DOHH2 (cell line): ENCODE measurements around the gene WRNIP1.

ENCODE experiments used
- H3F3A ChIP-seq: fragments of 200-600 bp; sonication (generic), shearing (Covaris generic); 2 replicates; pipeline ENCODE4 v1.6.0; 2016; ENCODE audit warnings: antibody characterized with exemption, mild to moderate bottlenecking; ENCODE audit not compliant: control insufficient read depth, insufficient read depth
- H3K27ac ChIP-seq: fragments of 200-600 bp; sonication (generic); 2 replicates; pipeline ENCODE4 v1.5.1; 2014; ENCODE audit warnings: low read depth, mild to moderate bottlenecking, low read length, moderate library complexity
- H3K27me3 ChIP-seq: fragments of 200-600 bp; sonication (generic); 2 replicates; pipeline ENCODE4 v1.6.1; 2014; ENCODE audit warnings: mild to moderate bottlenecking, low read length, mixed read lengths; ENCODE audit not compliant: control insufficient read depth
- H3K36me3 ChIP-seq: fragments of 200-600 bp; sonication (generic); 2 replicates; pipeline ENCODE4 v1.6.1; 2014; ENCODE audit warnings: mild to moderate bottlenecking, low read length, moderate library complexity, mixed read lengths; ENCODE audit not compliant: control insufficient read depth
- H3K4me1 ChIP-seq: fragments of 200-600 bp; sonication (generic); 2 replicates; pipeline ENCODE4 v1.6.1; 2014; ENCODE audit warnings: mild to moderate bottlenecking, low read length, mixed read lengths; ENCODE audit not compliant: control insufficient read depth
- H3K4me2 ChIP-seq: fragments of 200-600 bp; sonication (generic); 2 replicates; pipeline ENCODE4 v1.6.0; 2014; ENCODE audit warnings: mild to moderate bottlenecking, low read length, moderate library complexity
- H3K4me3 ChIP-seq: fragments of 200-600 bp; sonication (generic); 2 replicates; pipeline ENCODE4 v1.5.1; 2014; ENCODE audit warnings: mild to moderate bottlenecking, low read length, mixed read lengths
- H3K79me2 ChIP-seq: fragments of 200-600 bp; sonication (generic); 2 replicates; pipeline ENCODE4 v1.6.1; 2014; ENCODE audit warnings: mild to moderate bottlenecking, low read length, mixed read lengths; ENCODE audit not compliant: control insufficient read depth
- H3K9me2 ChIP-seq: fragments of 200-600 bp; sonication (generic); replicated peaks from 2 replicates; pipeline ENCODE4 v1.6.1; 2014; ENCODE audit warnings: mild to moderate bottlenecking, low read length, mixed read lengths; ENCODE audit not compliant: control insufficient read depth
- H3K9me3 ChIP-seq: fragments of 200-600 bp; sonication (generic); 2 replicates; pipeline ENCODE4 v1.6.1; 2014; ENCODE audit warnings: antibody characterized with exemption, low read length, mixed read lengths; ENCODE audit not compliant: control insufficient read depth, insufficient read depth
- H4K20me1 ChIP-seq: fragments of 200-600 bp; sonication (generic); 2 replicates; pipeline ENCODE4 v1.6.0; 2014; ENCODE audit warnings: low read depth, mild to moderate bottlenecking, antibody characterized with exemption, low read length, moderate library complexity; ENCODE audit not compliant: control insufficient read depth, insufficient read depth
- EZH2phosphoT487 ChIP-seq: fragments of 200-600 bp; sonication (generic); IDR thresholded peaks from 2 replicates; pipeline ENCODE4 v1.6.1; 2017; ENCODE audit warnings: borderline replicate concordance, mild to moderate bottlenecking, antibody characterized with exemption, low read length, moderate library complexity, mixed read lengths
- TF ChIP-seq, protein P1 (sequence below): fragments of 200-600 bp; sonication (generic); IDR thresholded peaks from one replicate; pipeline ENCODE4 v1.5.1; 2014; ENCODE audit warnings: antibody characterized with exemption, mild to moderate bottlenecking, low read depth, low read length; ENCODE audit not compliant: poor library complexity, severe bottlenecking

WRNIP1 gene

DNA sequence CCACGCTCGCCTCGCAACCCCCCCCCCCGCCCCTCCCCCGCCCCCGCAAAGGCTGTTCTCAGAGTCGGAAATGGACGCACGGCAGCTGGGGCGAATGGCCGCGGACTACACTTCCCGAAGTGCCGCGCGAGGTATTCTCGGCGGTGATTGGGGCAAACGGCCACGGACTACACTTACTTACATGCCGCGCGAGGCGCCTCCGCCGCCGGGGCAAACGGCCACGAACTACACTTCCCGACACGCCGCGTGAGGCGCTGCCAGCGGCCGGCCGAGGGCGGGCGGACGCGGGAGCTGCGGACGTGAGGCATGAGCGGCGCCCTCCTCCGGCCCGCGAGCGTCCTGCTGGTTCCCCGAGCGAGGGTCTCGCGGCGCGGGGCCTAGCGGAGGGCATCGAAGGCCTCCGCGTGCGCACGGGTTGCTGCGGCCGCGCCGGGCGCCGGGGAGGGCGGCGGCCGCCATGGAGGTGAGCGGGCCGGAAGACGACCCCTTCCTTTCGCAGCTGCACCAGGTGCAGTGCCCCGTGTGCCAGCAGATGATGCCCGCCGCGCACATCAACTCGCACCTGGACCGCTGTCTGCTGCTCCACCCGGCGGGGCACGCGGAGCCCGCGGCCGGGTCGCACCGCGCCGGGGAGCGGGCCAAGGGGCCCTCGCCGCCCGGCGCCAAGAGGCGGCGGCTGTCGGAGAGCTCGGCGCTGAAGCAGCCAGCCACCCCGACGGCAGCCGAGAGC is at the start of gene WRNIP1:
Gene WRNIP1 (plus strand): TSS at position 228 of the 730 bp plus-strand sequence. CDS start 230 bp downstream, at position 458.
- Histone ChIP-seq H3K36me3 (peaks cover 40% of the 10 kb centered on the region), H3F3A (peaks cover 6% of the 10 kb centered on the region; the same call in 1 of the 2 replicates), H3K4me3 (peak within 1 kb of the TSS; percentile 99), H4K20me1 (peaks cover 34% of the 10 kb centered on the region), H3K4me2 (peak within 1 kb of the TSS; percentile 97), H3K27ac (peak within 1 kb of the TSS; percentile 78), H3K79me2 (peaks cover 50% of the 10 kb centered on the region), H3K9me2 (no peaks in the 10 kb centered on the region), H3K9me3 (peaks cover 8% of the 10 kb centered on the region; the same call in 1 of the 2 replicates), H3K27me3 (no peaks in the 10 kb centered on the region), H3K4me1 (peaks cover 34% of the 10 kb centered on the region)
- TF ChIP-seq, protein P1, sequence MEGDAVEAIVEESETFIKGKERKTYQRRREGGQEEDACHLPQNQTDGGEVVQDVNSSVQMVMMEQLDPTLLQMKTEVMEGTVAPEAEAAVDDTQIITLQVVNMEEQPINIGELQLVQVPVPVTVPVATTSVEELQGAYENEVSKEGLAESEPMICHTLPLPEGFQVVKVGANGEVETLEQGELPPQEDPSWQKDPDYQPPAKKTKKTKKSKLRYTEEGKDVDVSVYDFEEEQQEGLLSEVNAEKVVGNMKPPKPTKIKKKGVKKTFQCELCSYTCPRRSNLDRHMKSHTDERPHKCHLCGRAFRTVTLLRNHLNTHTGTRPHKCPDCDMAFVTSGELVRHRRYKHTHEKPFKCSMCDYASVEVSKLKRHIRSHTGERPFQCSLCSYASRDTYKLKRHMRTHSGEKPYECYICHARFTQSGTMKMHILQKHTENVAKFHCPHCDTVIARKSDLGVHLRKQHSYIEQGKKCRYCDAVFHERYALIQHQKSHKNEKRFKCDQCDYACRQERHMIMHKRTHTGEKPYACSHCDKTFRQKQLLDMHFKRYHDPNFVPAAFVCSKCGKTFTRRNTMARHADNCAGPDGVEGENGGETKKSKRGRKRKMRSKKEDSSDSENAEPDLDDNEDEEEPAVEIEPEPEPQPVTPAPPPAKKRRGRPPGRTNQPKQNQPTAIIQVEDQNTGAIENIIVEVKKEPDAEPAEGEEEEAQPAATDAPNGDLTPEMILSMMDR = peak; percentile 67
- TF ChIP-seq EZH2phosphoT487 = no peak; the same call in 1 of the 2 replicates

DNA sequence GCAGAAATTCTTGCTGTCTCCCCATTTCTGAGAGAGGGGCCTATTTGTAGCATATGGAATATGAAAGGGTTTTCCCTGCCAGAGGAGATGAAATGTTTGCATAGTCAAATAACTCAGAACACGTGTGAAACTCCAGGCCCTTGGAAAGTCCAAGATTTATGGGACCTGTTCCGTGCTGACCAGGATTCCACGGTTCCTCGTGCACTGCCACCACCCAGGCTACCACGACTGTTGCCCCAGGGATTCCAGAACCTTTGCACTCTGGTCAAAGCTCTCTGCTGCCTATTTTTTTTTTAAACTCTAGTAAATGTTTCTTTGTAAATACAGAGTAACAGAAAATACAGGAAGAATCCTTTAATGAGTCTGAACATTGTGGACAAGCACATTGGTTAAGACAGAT is 49.5 kb upstream of the WRNIP1 start:
- Histone ChIP-seq H3K4me1 (peaks cover 10% of the 10 kb centered on the region), H3K27ac (no peak overlapping the region), H3K27me3 (no peaks in the 10 kb centered on the region), H3K9me3 (peaks cover 10% of the 10 kb centered on the region), H3K36me3 (no peaks in the 10 kb centered on the region), H3K9me2 (no peaks in the 10 kb centered on the region), H3K4me3 (no peak overlapping the region), H3K4me2 (no peak overlapping the region), H4K20me1 (no peaks in the 10 kb centered on the region), H3F3A (no peaks in the 10 kb centered on the region), H3K79me2 (no peaks in the 10 kb centered on the region)
- TF ChIP-seq, protein P1 = no peak
- TF ChIP-seq EZH2phosphoT487 = no peak

DNA sequence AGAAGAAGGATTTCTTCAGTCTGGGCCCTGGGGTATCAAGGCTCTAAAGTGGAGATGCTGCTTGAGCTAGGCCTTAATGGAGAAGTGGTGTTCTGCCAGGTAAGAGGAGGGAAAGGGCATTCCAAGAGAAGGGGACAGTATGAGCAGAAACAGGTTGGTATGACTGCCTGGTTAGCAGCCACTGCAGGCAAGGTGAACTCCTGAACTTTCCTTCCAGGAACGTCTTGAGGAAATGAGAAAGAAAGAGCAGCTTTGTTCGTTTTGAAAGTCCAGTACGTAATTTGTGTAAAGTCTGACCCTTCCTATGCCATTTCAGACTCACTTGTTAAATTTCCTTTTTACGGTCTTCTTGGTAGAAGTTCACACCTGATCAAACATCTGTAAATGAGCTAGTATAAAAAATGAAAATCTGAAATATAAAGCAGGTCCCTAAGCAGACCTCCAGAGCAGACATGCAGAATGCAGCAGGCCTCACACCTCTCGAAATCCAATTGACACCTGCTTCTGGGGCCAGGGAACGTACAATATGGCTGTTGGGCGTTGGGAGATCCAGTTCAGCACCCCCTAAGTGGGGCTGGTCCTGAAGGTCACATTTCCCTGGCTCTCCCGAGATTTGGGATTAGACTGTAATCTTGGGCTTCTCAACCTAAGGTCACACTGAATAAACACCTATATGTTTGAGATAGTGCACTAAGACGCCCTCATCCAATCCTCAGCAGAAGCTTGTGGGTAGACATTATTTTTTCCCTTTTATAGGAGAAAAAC is 48.1 kb upstream of the WRNIP1 start:
- Histone ChIP-seq H3K27me3 (no peaks in the 10 kb centered on the region), H3K9me3 (peaks cover 2% of the 10 kb centered on the region; the same call in 1 of the 2 replicates), H3K4me2 (no peak overlapping the region), H3K36me3 (no peaks in the 10 kb centered on the region), H3K4me1 (peaks cover 10% of the 10 kb centered on the region), H3K27ac (no peak overlapping the region), H3K79me2 (no peaks in the 10 kb centered on the region), H4K20me1 (no peaks in the 10 kb centered on the region), H3K4me3 (no peak overlapping the region), H3K9me2 (no peaks in the 10 kb centered on the region), H3F3A (no peaks in the 10 kb centered on the region)
- TF ChIP-seq, protein P1 = no peak
